Stimulated activated CD8-positive, alpha-beta memory T cell treated with anti-CD3 and anti-CD28 coated beads, Interleukin-7, amount 100 ng/mL, for 4 hours (primary cell): ENCODE measurements around the gene HEXIM2.
A peak's percentile ranks its signal among the peaks of the same experiment; 100 is the strongest.

Experiments used
- DNase-seq, 2 donors: peaks; one replicate each; pipeline ENCODE4 v3.0.0-alpha.2; 2020; ENCODE audit warnings: low read depth in 2 of 2

HEXIM2 gene

GRCh38 chr17:45127548-45128300 is 34.0 kb upstream of the HEXIM2 start:
- DNase-seq = no peak

GRCh38 chr17:45128331-45128730 is 33.3 kb upstream of the HEXIM2 start:
- DNase-seq = no peak

GRCh38 chr17:45128989-45129388 is 32.7 kb upstream of the HEXIM2 start:
- no peak for DNase-seq

- no peak for DNase-seq
Observed at GRCh38 chr17:45129426-45129939, 32.2 kb upstream of the HEXIM2 start.

GRCh38 chr17:45129940-45130680 is 31.6 kb upstream of the HEXIM2 start:
- DNase-seq = no peak

GRCh38 chr17:45130681-45131615 is 30.7 kb upstream of the HEXIM2 start:
- DNase-seq = no peak

GRCh38 chr17:45131616-45132319 is 29.9 kb upstream of the HEXIM2 start:
- peak in 1 of 2 donors; percentile 26 for DNase-seq

GRCh38 chr17:45132320-45132571 is 29.4 kb upstream of the HEXIM2 start, which contains the start of gene PLCD3:
Gene PLCD3 (minus strand): TSS chr17:45132515. CDS start chr17:45132410, 105 bp downstream.
- DNase-seq = peak in 1 of 2 donors; percentile 23

- peak in 1 of 2 donors; percentile 64 for DNase-seq
Observed at GRCh38 chr17:45132572-45133463, 28.9 kb upstream of the HEXIM2 start.

- DNase-seq = peak; percentile 90 to 92
Observed at GRCh38 chr17:45135192-45135977, 26.3 kb upstream of the HEXIM2 start, which contains the start of gene ACBD4. Gene ACBD4 (plus strand): TSS chr17:45135687. CDS start chr17:45136145, 458 bp downstream.

GRCh38 chr17:45135978-45136791 is 25.5 kb upstream of the HEXIM2 start:
- no peak for DNase-seq

GRCh38 chr17:45136846-45137560 is 24.7 kb upstream of the HEXIM2 start:
- no peak for DNase-seq

GRCh38 chr17:45137561-45138305 is 23.9 kb upstream of the HEXIM2 start:
- DNase-seq = no peak

GRCh38 chr17:45138911-45139532 is 22.7 kb upstream of the HEXIM2 start:
- DNase-seq = no peak

GRCh38 chr17:45139533-45139920 is 22.1 kb upstream of the HEXIM2 start:
- DNase-seq = no peak

- no peak for DNase-seq
Observed at GRCh38 chr17:45143094-45143670, 18.5 kb upstream of the HEXIM2 start.
